ES-I3 (cell line): Measurements from ENCODE around the gene GUCY2D.

Experiments
- H3K36me3 ChIP-seq: 2 replicates; pipeline ENCODE4 v1.6.1; 2013; ENCODE audit warnings: mild to moderate bottlenecking, low read length, control low read depth, moderate library complexity; ENCODE audit not compliant: insufficient read depth
- H3K4me1 ChIP-seq: 2 replicates; pipeline ENCODE4 v1.6.1; 2013; ENCODE audit warnings: mild to moderate bottlenecking, control low read depth, low read length; ENCODE audit not compliant: insufficient read depth
- H3K9ac ChIP-seq: 2 replicates; pipeline ENCODE4 v1.6.1; 2013; ENCODE audit warnings: low read depth, mild to moderate bottlenecking, low read length, moderate library complexity
- H3K9me3 ChIP-seq: 2 replicates; pipeline ENCODE4 v1.6.1; 2013; ENCODE audit warnings: mild to moderate bottlenecking, low read length, moderate library complexity; ENCODE audit not compliant: control insufficient read depth, insufficient read depth

GUCY2D gene

GRCh38 chr17:8039611-8040168 is 37.3 kb downstream of the GUCY2D start:
- peak overlapping the region; percentile 47; the same call in 1 of the 2 replicates for H3K9ac ChIP-seq
- no peaks in the 10 kb centered on the region for H3K4me1 ChIP-seq
- no peaks in the 10 kb centered on the region for H3K9me3 ChIP-seq
- H3K36me3 ChIP-seq, result no peaks in the 10 kb centered on the region

- Histone ChIP-seq H3K4me1 (no peaks in the 10 kb centered on the region), H3K36me3 (no peaks in the 10 kb centered on the region), H3K9me3 (no peaks in the 10 kb centered on the region), H3K9ac (no peak overlapping the region)
Observed at GRCh38 chr17:8041249-8041928, 39.0 kb downstream of the GUCY2D start.

GRCh38 chr17:8041979-8042378 is 39.6 kb downstream of the GUCY2D start:
- H3K9me3 ChIP-seq, result no peaks in the 10 kb centered on the region
- H3K9ac ChIP-seq, result no peak overlapping the region
- H3K36me3 ChIP-seq, result no peaks in the 10 kb centered on the region
- H3K4me1 ChIP-seq, result no peaks in the 10 kb centered on the region

GRCh38 chr17:8044819-8045810 is 42.7 kb downstream of the GUCY2D start:
- Histone ChIP-seq H3K9me3 (no peaks in the 10 kb centered on the region), H3K36me3 (no peaks in the 10 kb centered on the region), H3K4me1 (no peaks in the 10 kb centered on the region), H3K9ac (no peak overlapping the region)

- Histone ChIP-seq H3K4me1 (no peaks in the 10 kb centered on the region), H3K36me3 (no peaks in the 10 kb centered on the region), H3K9ac (no peak overlapping the region), H3K9me3 (no peaks in the 10 kb centered on the region)
Observed at GRCh38 chr17:8046306-8046928, 44.0 kb downstream of the GUCY2D start.

GRCh38 chr17:8046929-8047768 is 44.7 kb downstream of the GUCY2D start:
- Histone ChIP-seq H3K4me1 (no peaks in the 10 kb centered on the region), H3K9me3 (no peaks in the 10 kb centered on the region), H3K36me3 (no peaks in the 10 kb centered on the region), H3K9ac (no peak overlapping the region)

- no peaks in the 10 kb centered on the region for H3K36me3 ChIP-seq
- H3K9ac ChIP-seq, result no peak overlapping the region
- H3K4me1 ChIP-seq, result no peaks in the 10 kb centered on the region
- H3K9me3 ChIP-seq, result no peaks in the 10 kb centered on the region
Observed at GRCh38 chr17:8047769-8048110, 45.3 kb downstream of the GUCY2D start.

- H3K36me3 ChIP-seq, result no peaks in the 10 kb centered on the region
- H3K9me3 ChIP-seq, result no peaks in the 10 kb centered on the region
- H3K9ac ChIP-seq, result no peak overlapping the region
Observed at GRCh38 chr17:8048236-8048635, 45.8 kb downstream of the GUCY2D start.

GRCh38 chr17:8048736-8049135 is 46.3 kb downstream of the GUCY2D start:
- Histone ChIP-seq H3K36me3 (no peaks in the 10 kb centered on the region), H3K9ac (no peak overlapping the region), H3K9me3 (no peaks in the 10 kb centered on the region), H3K4me1 (no peaks in the 10 kb centered on the region)

More at GRCh38 chr17:8048236-8048635, 45.8 kb downstream of the GUCY2D start:
- no peaks in the 10 kb centered on the region for H3K4me1 ChIP-seq

GRCh38 chr17:8051831-8052230 is 49.4 kb downstream of the GUCY2D start:
- Histone ChIP-seq H3K9ac (no peak overlapping the region), H3K4me1 (no peaks in the 10 kb centered on the region), H3K36me3 (no peaks in the 10 kb centered on the region), H3K9me3 (no peaks in the 10 kb centered on the region)

GRCh38 chr17:8052256-8053252 is 50.1 kb downstream of the GUCY2D start:
- H3K36me3 ChIP-seq, result no peaks in the 10 kb centered on the region
- no peaks in the 10 kb centered on the region for H3K4me1 ChIP-seq
- no peaks in the 10 kb centered on the region for H3K9me3 ChIP-seq
- H3K9ac ChIP-seq, result no peak overlapping the region

- no peaks in the 10 kb centered on the region for H3K4me1 ChIP-seq
- no peaks in the 10 kb centered on the region for H3K36me3 ChIP-seq
- H3K9ac ChIP-seq, result no peak overlapping the region
- no peaks in the 10 kb centered on the region for H3K9me3 ChIP-seq
Observed at GRCh38 chr17:8053600-8053999, 51.2 kb downstream of the GUCY2D start.

GRCh38 chr17:8055851-8056231 is 53.4 kb downstream of the GUCY2D start:
- H3K9ac ChIP-seq, result no peak overlapping the region
- H3K36me3 ChIP-seq, result no peaks in the 10 kb centered on the region
- no peaks in the 10 kb centered on the region for H3K9me3 ChIP-seq
- no peaks in the 10 kb centered on the region; the same call in 1 of the 2 replicates for H3K4me1 ChIP-seq
